ENCODE results near the gene BTG4.

DNA sequence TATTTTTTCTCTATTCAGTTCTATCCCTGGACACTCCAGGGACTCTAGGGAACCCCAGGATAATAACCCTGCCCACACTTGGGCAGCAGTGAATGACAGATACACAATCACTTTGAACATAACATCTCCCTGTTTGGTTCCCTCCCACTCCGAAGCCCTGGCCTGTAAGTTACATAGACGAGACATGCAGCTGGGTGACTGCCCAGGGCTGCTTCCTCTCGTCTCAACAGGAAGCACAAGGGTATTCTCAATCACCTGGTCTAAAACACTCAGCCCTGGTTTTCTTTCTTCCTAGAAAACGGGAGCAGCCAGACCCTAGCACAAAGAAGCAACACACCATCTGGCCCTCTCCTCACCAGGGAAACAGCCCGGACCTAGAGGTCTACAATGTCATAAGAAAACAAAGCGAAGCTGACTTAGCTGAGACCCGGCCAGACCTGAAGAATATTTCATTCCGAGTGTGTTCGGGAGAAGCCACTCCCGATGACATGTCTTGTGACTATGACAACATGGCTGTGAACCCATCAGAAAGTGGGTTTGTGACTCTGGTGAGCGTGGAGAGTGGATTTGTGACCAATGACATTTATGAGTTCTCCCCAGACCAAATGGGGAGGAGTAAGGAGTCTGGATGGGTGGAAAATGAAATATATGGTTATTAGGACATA lies 47.7 kb upstream of the BTG4 start:
- TF ChIP-seq CTCF (IDR thresholded peaks at IDR 0.05 in 2 of 3, conservative IDR thresholded peaks at IDR 0.05 in 1 of 3; ENCODE audit: borderline replicate concordance in 1 of 3, insufficient read depth in 1 of 3, low read depth in 2 of 3, low read length in 2 of 3) (no peak), SIN3A (IDR thresholded peaks at IDR 0.05; ENCODE audit: low read depth) (no peak), POLR2A (IDR thresholded peaks at IDR 0.05; ENCODE audit: borderline replicate concordance, extremely low read depth, insufficient read depth, insufficient read length) (no peak), POLR2AphosphoS5 (IDR thresholded peaks at IDR 0.05; ENCODE audit: low read depth, low read length) (no peak)

All from HCT116 (cell line).